ENCODE data around the gene ZNF491.
"Not testable (repeated sequence)": the region's sequence is repeated elsewhere in the genome, so short reads cannot be mapped to it uniquely, and the experiment has no call there.

The ZNF491 gene

DNA sequence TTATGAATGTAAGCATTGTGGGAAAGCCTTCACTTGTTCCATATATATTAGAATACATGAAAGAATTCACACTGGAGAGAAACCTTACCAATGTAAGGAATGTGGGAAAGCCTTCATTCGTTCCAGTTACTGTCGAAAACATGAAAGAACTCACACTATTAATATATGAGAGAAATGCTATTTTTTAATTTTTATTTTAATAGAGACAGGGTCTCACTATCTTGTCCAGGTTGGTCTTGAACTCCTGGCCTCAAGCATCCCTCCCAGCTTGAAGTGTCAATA, 8.7 kb downstream of the ZNF491 start:
- DNase-seq: no peak

DNA sequence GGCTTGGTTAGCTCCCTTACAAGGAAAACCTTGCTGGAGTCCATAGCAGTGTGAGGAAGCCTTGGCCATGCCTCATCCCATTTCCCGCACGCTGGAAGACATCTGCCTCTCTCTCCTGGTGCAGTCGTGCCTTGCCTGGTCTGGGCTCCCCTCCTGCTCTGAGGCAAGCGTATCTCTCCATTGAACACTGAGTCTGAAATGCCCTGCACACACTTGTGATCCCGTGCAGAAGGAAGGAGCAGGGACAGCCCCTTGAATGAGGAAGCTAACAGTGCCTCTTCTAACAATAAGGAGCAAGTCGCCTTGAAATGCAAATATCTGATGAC, 15.3 kb downstream of the ZNF491 start:
- DNase-seq: no peak

DNA sequence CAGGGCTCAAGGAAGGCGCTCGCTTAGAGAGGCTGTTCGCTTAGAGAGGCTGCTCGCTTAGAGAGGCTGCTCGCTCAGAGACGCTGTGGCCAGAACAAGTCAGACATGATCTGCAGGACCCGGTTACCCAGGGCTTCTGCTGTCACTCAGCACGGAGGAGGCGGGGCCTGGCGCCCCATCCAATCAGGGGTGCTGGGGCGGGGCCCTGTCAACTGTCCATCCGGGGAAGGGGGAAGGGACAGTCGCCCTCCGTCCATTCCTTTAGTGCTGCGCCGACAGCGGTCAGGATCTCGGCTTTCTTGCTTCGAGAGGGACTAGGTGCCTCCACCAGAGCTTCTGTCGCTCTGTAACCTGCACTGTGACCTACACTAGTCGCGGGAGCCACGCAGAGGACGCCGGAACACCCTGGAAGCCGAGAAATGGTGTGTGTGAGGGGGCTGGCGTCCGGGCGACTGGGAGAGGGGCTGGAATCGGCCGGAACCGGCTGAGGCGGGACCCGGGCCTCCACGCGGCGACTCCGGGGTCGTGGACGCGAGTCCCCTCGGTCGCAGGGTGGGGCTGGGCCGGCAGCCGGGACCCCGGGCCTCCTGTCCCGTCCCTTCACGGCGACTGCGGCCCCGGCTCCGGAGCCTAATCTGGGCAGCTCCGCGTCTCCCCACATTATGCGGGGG, 15.8 kb downstream of the ZNF491 start, which contains the start of gene ZNF440:
Gene ZNF440 (plus strand): TSS at position 245 of the 671 bp plus-strand sequence. CDS start 175 bp downstream, at position 420.
- DNase-seq: peak; percentile 63 to 90

DNA sequence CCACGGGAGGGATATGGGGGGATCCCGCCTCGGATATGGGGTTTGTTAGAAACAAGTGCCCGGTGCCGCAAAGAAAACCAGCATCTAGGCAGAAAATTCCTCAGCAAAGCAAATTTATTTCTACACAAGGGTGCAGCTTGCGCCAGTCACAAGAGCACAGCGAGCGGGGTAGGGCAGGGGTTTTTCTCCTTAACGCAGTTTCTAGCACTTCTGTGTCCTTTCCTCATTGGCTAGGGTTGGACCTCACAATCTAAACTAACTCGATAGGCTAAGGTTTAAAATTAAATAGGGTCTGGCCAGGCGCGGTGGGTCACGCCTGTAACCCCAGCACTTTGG, 16.3 kb downstream of the ZNF491 start:
- DNase-seq: peak in 1 of 2 experiments; percentile 4

DNA sequence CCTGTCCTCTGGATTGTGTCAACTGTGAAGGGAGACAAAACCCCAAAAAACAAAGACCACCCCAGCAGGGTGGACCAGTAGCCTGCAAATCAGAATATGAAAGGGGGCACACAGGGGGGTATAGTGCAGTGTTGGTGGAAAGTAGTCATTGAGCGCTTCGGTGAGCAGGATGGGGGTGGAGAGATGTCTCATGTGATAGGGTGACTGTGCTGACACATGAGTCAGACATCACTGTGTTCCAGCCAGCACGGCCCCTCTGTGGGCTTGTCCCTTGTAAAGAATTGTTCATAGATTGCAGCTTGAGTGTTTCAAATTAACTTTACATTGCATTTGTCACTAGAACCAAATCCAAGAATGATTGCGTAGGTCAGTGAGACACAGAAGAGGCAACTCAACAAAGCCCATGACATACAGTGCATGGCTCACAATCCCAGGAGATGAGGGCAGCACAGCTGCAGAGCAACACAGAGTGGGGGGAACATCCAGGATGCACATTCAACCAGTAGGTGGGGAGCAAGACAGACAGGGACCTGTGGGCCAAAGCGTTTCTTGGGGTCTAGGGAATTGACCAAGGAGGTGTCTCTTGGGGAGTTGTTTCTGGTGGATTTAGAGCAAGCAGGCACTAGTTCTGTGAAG, 23.3 kb downstream of the ZNF491 start:
- no peak for DNase-seq

- DNase-seq: not testable (repeated sequence)
Observed at GRCh38 chr19:11828957-11829876, 30.9 kb downstream of the ZNF491 start.

GRCh38 chr19:11832253-11832912, 34.1 kb downstream of the ZNF491 start:
- no peak for DNase-seq

- DNase-seq: no peak
Observed at GRCh38 chr19:11833541-11833940, 35.2 kb downstream of the ZNF491 start.

- not testable (repeated sequence) for DNase-seq
Observed at GRCh38 chr19:11835626-11836066, 37.3 kb downstream of the ZNF491 start.

GRCh38 chr19:11843722-11844121, 45.4 kb downstream of the ZNF491 start:
- DNase-seq: no peak

DNA sequence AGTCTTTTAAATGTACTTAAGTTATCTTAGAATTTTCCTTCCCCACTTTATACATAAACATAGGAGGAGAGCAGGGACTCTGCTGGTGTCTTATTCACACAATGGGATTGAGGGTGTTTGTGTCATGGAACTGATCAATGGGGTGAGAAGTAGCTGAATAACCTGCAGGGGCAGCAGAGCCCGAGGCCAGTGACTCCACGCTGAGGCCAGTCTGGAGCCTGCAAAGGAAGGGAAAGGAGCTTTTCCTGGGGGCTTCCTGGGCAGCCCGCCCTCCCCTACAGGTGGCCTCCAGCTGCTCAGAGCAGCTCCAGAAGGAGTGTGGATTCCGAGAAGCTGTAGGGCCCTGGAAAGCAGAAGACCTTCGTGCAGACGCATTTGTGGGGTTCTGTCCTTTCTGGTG, 49.3 kb downstream of the ZNF491 start:
- DNase-seq: not testable (repeated sequence)

- no peak for DNase-seq
Observed at GRCh38 chr19:11848200-11848593, 49.9 kb downstream of the ZNF491 start.

DNA sequence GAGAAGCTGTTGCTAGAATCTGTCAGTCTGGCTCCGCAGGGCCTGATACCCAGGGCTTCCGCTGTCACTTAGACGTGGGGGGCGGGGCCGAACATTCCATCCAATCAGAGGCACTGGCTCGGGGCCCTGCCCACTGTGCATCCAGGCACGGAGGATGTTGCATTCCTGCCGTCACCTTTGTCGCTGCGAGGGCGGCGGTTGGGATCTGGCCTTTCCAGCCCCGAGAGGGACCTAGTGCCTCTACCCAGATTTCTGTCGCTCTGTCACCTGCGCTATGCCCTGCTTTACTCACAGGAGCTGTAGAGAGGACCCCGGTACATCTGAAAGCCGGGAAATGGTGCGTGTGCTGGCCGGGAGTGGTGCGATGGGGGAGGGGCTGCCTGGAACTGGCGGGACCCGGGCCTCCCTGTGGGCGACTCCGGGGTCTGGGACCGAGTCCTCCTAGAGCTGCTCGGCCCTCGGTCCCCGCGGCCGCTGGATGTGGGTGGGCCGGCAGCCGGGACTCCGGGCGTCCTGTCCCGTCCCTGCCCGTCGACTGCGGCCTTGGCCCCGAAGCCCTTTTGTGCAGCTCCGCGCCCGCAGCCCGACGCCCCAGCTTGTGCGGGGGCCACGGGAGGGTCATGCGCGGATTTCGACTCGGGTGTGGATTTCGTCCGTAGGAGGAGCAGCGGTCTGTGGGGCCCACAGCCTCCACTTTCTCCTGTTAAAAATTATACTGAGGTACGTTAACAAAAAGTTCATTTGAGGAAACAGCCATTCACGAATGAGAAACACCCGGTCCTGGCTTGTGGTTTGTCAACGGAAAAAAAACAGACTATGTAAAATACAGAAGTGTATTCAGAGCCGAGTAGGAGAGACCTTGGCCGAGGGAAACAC, 50.5 kb downstream of the ZNF491 start, which contains the start of gene ZNF439:
Gene ZNF439 (plus strand): TSS at position 133 of the 876 bp plus-strand sequence. CDS start 142 bp downstream, at position 275.
- peak in 1 of 2 experiments; percentile 38 for DNase-seq

- DNase-seq: not testable (repeated sequence)
Observed at GRCh38 chr19:11850289-11850688, 52.0 kb downstream of the ZNF491 start.

DNA sequence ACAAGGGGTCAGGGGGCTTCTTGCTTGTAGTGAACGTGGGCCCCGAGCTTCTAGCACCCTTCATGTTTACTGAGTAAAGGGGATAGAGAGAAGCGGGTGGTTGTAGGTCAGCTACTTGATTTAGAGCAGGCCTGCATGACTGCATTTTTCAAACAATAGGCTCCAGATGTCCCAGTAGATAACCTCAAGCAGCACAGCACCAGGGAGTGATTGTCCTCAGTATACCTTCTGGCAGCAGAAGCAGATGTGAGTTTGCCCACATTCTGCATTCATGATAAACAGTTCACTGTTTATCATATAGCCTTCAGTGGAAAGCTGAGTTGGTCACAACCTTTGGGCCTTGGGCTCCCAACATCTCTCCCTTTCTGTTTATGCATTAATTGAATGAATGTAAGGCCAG, 55.0 kb downstream of the ZNF491 start:
- DNase-seq: no peak

DNA sequence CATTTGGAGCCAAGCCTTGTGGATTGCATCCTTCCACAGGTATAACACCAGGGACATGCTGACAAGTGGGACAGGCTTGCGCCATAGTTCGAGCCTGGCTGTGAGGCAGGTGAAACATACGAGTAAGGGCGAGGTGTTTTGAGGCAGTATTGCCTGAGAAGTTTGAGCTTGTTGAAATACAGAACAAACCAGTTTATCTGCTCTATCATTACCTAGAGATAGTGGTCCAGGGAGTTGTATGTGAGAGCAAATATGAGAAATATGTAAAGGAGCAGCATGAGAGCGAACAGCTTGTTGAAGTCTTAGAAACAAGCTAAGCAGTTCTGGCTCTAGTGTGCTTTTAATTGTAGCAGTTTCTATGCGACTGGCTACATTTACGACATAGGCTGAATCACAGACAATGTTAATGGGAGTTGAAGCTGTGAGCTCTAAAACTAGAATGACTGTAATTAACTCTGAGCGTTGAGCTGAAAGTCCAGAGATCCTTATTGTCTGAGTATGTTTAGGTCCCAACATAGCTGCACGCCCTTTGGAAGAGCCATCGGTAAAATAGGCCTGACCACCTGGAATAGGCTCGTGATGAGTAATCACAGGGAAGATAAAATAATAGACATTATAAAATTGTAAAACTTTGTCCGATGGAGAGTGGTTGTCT, 58.4 kb downstream of the ZNF491 start:
- DNase-seq: no peak

All from NCI-H446 (cell line).